Skin of body (tissue), 2 donors: ENCODE results near the gene FAM24B. TPM values are rescaled to one million over a fixed set of nuclear protein-coding genes. Genes with fewer than 3 reads are reported as not detected.
"Not testable (repeated sequence)": the region's sequence is repeated elsewhere in the genome, so short reads cannot be mapped to it uniquely, and the experiment has no call there.

Source experiments
- DNase-seq: peaks from one replicate; lab custom pipeline; 2025; lab: John Stamatoyannopoulos, UW
- total RNA-seq: library from RNA; depleted of rRNA; stranded (reverse); fragments of >200 nt; gene quantifications from one replicate; pipeline ENCODE4 v1.2.3, GENCODE V29; 2014

The FAM24B gene
- total RNA-seq = 5.7 TPM

DNA sequence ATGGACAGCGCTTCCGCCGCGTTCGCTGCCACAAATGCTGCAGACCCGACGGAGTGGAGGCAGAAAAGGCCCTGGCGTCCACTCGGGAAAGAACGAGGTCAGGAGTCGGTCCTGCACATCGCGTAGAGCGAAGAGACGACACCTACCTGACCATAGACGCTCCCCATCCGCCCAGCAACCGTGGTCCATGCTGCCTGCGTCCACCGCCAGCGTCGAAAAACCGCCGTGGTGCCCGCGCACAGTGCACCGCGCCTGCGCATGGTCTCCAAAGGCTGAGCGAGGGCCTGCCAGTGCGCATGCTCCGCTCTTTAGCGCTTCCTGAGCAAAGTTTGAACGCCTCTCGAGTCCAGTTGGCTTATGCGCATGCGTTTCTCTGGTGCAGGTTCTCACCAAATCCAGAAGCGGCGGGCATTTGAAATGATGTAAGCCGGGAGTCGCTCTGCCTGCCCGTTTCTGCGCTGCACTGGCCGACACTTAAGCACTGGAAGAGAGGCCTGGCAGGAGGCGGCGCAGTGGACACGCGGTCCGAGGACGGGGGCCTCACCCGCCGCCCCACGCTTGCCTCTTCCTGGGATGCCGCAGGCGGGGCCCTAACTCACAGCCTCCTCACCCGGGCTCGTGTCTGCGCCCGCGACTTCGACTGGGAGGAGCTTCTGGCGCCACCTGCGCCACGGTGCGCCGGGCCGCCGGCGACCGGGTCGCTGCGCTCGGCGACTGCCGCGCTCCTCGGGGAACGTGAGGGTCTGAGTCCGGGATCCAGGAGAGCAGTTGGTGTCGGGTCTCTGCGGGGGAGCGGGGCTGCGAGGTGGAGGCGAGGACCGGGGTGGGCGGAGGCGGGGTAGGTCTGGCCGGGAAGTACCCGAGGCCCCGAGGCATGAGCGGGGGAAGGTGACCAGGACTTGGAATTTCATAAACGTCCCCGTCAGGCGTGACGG is at the start of gene FAM24B:
FAM24B (minus strand) TSS at position 243 of the 935 bp plus-strand sequence. CDS start 29,066 bp downstream, outside the sequence.
- peak; percentile 95 for DNase-seq

DNA sequence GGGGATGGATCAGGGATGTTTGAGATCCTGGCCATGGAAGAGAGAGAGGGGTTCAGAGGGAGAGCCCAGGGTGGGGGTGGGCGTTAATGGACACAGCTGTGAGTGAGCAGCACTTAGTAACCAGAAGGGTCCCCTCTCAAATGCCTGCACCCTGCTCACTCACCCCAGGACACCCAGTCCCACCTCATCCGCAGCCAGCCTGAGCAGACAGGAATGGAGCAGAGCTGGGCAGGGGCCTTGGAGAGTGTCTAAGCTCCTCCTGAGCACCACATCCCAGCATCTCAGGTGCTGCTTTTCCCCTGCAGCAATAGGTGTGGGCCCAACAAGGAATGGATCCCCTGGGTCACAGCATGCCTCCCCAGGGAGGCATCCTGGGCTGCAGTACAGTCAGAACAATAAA is 36.3 kb upstream of the FAM24B start:
- DNase-seq = no peak

DNA sequence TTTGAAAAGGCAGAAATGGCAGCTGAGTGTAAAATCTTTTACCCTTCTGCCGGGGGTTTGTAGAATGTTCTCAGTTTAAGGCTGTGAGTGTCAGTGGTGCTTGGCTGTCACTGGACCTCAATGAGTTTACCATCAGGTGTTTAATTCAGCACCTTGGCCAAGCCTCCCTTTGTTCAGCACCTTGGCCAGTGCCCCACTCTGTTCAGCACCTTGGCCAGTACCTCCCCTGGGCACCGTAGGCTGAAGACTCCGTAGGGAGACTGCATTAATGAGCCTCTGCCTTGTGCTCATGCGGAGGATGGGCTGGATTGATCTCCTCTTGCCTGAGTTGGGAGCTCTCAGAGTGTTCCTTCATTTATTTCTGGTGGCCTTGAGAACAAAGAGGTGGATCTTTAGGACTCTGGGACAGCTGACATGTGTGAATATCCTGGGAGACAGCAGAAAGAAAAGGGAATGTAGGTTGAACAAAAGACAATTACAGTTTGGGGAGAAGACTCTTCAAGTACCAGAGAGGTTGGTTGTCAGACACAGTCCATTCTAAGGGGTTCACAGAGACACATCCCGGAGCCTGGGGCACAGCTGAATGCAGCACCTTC is 32.6 kb upstream of the FAM24B start:
- no peak for DNase-seq

DNA sequence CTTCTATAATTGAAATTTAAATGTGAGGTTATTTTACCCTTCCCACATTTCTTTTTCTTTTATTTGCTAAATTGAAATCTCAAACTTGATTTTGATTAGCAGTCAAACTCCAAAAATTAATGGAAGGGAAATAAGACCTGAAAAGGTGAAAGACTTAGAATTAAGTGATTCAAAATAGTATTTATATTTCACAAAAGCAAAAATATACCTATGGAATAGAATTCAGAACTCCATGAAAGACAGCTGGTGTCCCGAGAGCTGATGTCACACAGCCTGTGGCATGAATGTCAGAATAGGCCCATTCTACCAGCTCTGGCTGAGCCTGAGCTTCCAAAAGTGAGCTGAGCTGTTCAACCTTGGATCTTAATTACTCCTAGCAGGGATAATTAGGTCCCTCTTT is 30.9 kb upstream of the FAM24B start, which contains the start of gene FAM24A:
FAM24A (plus strand) TSS at position 301 of the 400 bp plus-strand sequence. CDS start 1,025 bp downstream, outside the sequence.
- DNase-seq = no peak

DNA sequence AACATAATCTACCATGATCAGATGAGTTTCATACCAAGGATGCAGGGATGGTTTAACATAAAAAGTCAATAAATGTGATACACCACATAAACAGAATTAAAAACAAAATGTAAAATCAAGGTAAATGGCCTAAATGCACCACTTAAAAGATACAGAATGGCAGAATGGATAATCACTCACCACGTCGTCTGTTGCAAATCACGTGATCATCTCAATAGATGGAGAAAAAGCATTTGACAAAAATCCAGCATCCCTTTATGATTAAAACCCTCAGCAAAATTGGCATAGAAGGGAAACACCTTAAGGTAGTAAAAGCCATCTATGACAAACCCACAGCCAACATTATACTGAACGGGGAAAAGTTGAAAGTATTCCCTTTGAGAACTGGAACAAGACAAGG is 24.5 kb upstream of the FAM24B start:
- DNase-seq = not testable (repeated sequence)

DNA sequence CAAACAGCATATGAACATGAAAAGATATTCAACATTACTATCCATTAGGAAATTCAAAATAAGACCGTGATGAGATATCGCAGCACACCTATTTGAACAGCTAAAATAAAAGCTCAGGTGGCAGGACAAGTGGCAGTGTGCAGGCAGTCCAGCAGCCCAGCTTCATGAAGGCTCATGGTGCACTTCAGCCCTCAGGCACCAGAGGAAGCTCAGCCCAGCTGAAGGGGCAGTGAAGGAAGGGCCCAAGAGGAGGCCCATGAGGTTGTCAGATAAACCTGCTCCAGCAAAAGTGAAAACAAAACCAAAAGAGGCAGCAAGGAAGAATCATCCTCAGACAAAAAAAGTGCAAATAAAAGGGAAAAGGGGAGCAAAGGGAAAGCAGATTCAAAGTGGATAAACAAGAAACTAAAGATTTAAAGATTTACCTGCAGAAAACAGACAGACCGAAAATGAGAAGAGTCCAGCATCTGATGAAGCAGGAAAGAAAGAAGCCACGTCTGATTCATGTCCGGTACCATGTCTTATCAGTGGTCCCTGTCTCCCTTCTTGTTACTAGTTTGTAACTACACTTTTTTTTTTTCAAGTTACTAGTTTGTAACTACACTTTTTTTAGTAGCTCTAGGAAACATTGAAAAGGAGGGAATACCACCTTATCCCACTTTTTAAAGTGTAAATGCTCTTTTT is 15.0 kb upstream of the FAM24B start:
- DNase-seq = no peak

DNA sequence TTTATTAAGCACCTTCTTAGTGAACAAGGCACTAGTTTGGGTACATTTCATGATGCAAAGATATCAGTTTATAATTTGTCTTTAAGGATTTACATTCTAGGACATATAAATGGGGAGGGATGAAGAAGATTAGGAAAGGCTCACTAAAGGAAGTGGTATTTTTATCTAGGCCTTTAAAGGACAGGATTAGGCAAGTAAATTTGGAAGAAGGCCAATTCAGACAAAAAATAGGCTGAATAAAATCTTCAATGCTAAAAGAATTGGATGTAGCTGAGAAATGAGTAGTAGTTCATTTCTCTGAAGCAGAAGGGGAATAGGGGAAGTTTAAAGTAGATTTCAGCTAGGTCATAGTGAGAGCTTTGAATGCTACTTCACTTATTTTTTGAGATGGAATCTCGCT is 4.8 kb upstream of the FAM24B start:
- DNase-seq = no peak

GRCh38 chr10:122882766-122883165 is 3.4 kb upstream of the FAM24B start:
- no peak for DNase-seq

- no peak for DNase-seq
Observed at GRCh38 chr10:122878799-122879338, 512 bp downstream of the FAM24B start.

DNA sequence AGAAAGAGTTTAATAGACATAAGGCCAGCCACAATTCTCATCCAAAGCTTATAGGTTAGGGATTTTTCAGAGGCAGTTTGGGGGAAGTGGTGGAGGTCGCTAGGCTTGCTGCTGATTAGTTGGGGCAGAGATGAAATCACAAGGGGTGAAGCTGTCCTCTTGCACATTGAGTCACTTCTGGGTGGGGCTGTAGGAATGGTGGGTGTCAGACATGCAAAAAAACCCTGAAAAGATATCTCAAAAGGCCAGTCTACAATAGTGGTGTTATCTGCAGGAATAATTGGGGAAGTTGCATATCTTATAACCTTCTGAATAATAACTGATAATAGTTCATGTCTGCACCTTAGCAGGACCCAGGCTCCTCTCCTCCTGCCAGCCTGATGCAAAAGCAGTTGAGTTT is 2.1 kb downstream of the FAM24B start:
- no peak for DNase-seq

GRCh38 chr10:122876467-122876855 is 2.9 kb downstream of the FAM24B start:
- no peak for DNase-seq

DNA sequence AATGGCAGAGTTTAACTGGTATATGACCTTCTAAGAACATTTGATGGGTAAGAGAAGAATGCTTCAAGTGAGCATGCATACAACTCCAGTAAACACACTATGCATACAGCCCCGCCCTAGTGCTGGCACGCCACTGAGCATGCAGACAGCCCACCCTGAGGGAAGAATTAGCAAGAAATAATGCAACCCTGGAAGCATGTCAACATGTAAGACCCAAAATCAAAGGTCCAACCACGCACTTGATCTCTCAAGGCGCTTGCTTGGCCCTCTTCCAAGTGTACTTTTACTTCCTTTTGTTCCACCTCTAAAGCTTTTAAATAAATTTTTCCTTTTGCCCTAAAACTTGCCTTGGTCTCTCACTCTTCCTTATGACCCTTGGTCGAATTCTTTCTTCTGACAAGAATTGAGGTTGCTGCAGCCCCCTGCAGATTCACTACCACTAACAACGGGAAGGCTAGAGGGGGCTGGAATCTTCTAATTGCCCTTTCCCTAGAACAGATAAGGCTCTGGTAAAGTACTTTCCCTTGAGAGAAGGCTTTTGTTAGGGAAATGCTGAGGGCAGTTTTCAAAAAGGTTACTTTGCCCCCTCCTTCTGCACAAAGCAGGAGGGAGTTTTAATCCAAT is 3.4 kb downstream of the FAM24B start:
- no peak for DNase-seq

- not testable (repeated sequence) for DNase-seq
Observed at GRCh38 chr10:122871947-122872346, 7.4 kb downstream of the FAM24B start.

GRCh38 chr10:122868768-122869167 is 10.6 kb downstream of the FAM24B start:
- not testable (repeated sequence) for DNase-seq

DNA sequence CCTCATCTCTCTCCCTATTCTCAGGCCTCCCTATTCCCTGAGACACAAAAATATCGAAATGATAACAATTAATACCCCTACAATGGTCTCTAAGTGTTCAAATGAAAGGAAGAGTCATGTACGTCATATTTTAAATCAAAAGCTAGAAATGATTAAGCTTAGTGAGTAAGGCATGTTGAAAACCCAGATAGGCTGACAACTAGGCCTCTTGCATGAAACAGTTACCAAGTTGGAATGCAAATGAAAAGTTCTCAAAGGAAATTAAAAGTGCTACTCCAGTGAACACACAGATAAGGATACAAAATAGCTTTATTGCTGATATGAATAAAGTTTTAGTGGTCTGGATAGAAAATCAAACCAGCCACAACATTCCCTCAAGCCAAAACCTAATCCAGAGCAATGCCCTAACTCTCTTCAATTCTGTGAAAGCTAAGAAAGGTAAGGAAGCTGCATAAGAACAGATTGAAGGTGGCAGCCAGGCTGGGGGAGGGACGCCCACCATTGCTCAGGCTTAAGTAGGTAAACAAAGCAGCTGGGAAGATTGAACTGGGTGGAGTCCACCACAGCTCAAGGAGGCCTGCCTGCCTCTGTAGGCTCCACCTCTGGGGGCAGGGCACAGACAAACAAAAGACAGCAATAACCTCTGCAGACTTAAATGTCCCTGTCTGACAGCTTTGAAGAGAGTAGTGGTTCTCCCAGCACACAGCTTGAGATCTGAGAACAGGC is 12.5 kb downstream of the FAM24B start:
- DNase-seq = not testable (repeated sequence)

DNA sequence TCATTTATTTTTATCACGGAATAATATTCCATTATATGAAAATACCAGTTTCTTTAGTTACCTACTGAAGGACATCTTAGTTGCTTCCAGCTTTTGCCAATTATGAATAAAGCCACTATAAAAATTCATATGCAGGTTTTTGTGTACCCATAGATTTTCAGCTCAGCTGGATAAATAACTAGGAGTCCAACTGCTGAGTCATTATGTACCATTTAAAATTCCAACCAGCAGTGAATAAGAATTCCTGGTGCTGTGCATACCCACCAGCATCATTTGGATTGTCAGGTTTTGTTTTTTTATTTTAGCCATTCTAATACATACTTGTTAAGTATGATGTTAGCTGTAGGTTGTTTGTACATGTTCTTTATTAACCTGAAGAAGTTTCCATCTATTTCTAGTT is 14.5 kb downstream of the FAM24B start:
- no peak for DNase-seq

DNA sequence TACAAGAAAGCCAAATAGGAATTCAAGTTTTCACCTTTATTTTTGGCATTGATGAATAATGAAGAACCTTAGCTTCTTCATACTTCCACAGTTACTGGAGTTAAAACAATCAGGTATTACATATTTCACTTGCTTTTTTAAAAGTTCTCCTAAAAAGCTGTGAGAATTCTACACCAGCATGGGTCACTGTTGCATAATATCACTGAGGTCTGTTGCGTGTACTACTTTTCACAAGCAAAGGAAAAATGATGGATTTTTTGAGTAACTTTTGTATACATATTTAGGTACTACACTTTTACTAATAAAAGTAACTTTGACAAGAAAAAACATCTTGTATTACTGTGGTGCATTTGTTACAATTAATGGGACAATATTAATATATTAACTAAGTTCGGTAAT is 15.2 kb downstream of the FAM24B start:
- DNase-seq = no peak

DNA sequence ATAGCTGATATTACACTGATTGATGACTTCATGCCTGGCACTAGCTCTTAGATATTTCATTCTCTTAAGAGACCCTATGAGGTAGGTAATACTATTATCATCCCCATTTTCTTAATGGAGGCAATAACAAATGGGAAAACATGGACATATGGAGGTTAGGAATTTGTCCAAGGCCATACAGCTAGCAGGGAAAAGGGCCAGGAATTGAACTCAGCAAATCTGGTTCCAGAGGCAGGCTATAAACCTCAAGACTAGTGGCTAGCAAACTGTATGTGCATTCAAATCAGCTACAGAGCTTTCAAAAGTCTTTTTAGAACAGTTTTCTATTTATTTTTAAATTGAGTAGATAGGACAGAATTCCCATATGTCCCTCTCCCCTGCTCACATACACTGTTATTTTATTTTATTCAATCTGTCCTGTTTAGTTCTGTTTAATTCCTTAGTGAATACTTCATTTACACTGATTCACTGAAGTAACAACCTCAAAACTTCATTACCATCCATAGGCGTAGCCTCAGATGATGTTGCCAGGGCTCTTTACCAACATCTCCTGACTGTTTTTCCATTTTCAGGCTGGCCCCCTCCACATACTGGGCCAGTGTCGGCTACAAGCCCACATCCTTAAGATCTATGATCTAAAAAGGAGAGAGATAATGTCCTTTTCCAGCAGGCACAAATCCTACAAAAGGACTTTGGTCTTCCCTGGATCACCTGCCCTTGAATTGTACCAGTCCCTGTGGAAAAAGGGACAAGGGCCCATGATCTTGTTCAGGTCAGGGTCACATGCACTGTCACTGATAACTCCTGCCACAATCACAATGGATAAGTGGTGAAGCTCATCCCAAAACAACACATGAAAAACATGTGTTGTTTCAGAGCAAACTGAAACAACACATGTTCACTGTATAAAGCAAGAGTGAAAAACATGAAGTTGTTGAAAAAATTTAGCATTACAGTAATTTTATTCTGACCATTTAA is 15.9 kb downstream of the FAM24B start:
- no peak for DNase-seq

DNA sequence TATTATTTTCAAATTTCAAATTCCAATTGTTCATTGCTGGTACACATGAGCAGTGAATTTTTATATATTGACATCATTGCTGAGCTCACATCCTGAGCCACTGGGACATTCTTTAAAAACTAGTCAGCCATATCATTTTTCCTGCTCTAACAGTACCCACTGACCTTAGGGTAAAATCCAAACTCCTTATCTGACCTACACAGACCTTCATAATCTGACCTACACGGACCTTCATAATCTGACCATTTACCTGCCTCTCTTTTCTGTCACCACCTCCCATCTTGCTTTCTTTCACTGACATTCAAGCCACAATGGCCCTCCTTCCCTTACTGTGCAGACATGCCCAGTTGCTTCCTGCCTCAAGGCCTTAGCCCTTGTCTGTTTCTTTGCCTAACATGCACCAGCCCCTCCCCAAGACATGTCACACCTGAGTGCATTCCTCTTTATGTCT is 17.6 kb downstream of the FAM24B start:
- DNase-seq = no peak
